K562 (cell line): ENCODE results near the gene ZNF319. TPM values are rescaled to one million over a fixed set of nuclear protein-coding genes. Genes with fewer than 3 reads are reported as not detected.

Experiments
- ARID1B ChIP-seq: fragments of 450-650 bp; IDR thresholded peaks from 2 replicates; pipeline ENCODE4 v1.6.1; 2016; ENCODE audit warnings: antibody characterized with exemption, mild to moderate bottlenecking, inconsistent platforms
- COPS2 ChIP-seq: fragments of 450-650 bp; conservative IDR thresholded peaks from 2 replicates; pipeline ENCODE4 v1.6.1; 2016; ENCODE audit warnings: mild to moderate bottlenecking, moderate library complexity
- ELF2 ChIP-seq: fragments of 250-450 bp; sonication (Bioruptor Pico); IDR thresholded peaks from 2 replicates; pipeline ENCODE4 v1.5.0; 2021; ENCODE audit warnings: mild to moderate bottlenecking
- GATAD2B ChIP-seq: fragments of 450-650 bp; IDR thresholded peaks from 2 replicates; pipeline ENCODE4 v1.6.1; 2017; ENCODE audit warnings: mild to moderate bottlenecking, borderline replicate concordance
- ILK ChIP-seq: fragments of 450-650 bp; IDR thresholded peaks from 2 replicates; pipeline ENCODE4 v1.6.1; 2016; ENCODE audit warnings: missing genetic modification characterization, low read depth, mild to moderate bottlenecking, missing compliant biosample characterization, moderate library complexity, borderline replicate concordance
- POLR2G ChIP-seq: fragments of 200-400 bp; formaldehyde crosslinking; IDR thresholded peaks from 2 replicates; pipeline ENCODE4 v1.6.1; 2017; ENCODE audit warnings: low read depth, mild to moderate bottlenecking, antibody characterized with exemption, low read length, moderate library complexity
- SP1 ChIP-seq: sonication (generic); formaldehyde crosslinking; IDR thresholded peaks from 2 replicates; pipeline ENCODE4 v1.8.1; 2022; ENCODE audit warnings: mild to moderate bottlenecking, missing genetic modification reagents
- TRIM24 ChIP-seq, 2 experiments: fragments of 450-650 bp; IDR thresholded peaks; 2 replicates each; pipeline ENCODE4 v1.6.1; 2016
- ZNF699 ChIP-seq: fragments of 250-450 bp; sonication (Bioruptor Pico); IDR thresholded peaks from 2 replicates; pipeline ENCODE4 v1.8.0; 2021; ENCODE audit warnings: mild to moderate bottlenecking, moderate library complexity; ENCODE audit not compliant: insufficient replicate concordance
- polyA plus RNA-seq, 8 experiments: library from polyadenylated mRNA; depleted of rRNA in 4 of 8; stranded (reverse) in 5 of 8; unstranded in 3 of 8; fragments of >200 nt; fragmentation: Nextera tagmentation in 2 of 8; fragmentation: Illumina TruSeq in 1 of 8; extraction: Ambion mirVana in 2 of 8; extraction: Trizol in 1 of 8; gene quantifications; 2 replicates each; pipeline versions ENCODE4 v1.2.1 to v1.2.3, GENCODE V29; 2011 to 2014; ENCODE audit warnings: inconsistent platforms in 1 of 8, missing spikeins in 1 of 8
- total RNA-seq, 7 experiments: library from RNA; depleted of rRNA in 6 of 7; stranded (reverse); fragments of >200 nt in 6 of 7; fragmentation: Illumina TruSeq in 2 of 7; extraction: Trizol in 2 of 7; gene quantifications; 2 replicates each; pipeline versions ENCODE4 v1.2.1 to v1.2.3, GENCODE V29; 2011 to 2021; ENCODE audit warnings: low replicate concordance in 1 of 7
- TF ChIP-seq, protein P1 (sequence below): fragments of 200-400 bp; formaldehyde crosslinking; IDR thresholded peaks from 2 replicates; pipeline ENCODE4 v1.6.1; 2017; ENCODE audit warnings: mild to moderate bottlenecking, low read depth, low read length, moderate library complexity
- TF ChIP-seq, protein P2 (sequence below): IDR thresholded peaks from 2 replicates; pipeline ENCODE4 v1.6.1; 2012; ENCODE audit warnings: low read depth, low read length, improper control_type of control experiment, borderline replicate concordance
- TF ChIP-seq, protein P3 (sequence below), 3 experiments: fragments of 200-800 bp in 1 of 3; fragments of 250-450 bp in 1 of 3; fragments of 450-650 bp in 1 of 3; sonication (Bioruptor Pico) in 1 of 3; sonication (Bioruptor generic) in 1 of 3; formaldehyde crosslinking in 1 of 3; IDR thresholded peaks; 2 replicates each; pipeline versions ENCODE4 v1.6.1 to v1.8.0; 2016 to 2022; ENCODE audit warnings: mild to moderate bottlenecking in 2 of 3, missing genetic modification characterization in 2 of 3, missing compliant biosample characterization in 1 of 3, moderate library complexity in 1 of 3
- TF ChIP-seq, protein P4 (sequence below): IDR thresholded peaks from 3 replicates; pipeline ENCODE4 v1.6.1; 2011; ENCODE audit warnings: borderline replicate concordance, mild to moderate bottlenecking; ENCODE audit not compliant: insufficient read length, insufficient read depth

ZNF319 gene
- total and polyA plus RNA-seq, 9 of the 15 experiments (the other 6 are each of a cell fraction or from before 2014, with no cell fraction given): 0.20 to 5.7 (median 1.4) TPM

DNA sequence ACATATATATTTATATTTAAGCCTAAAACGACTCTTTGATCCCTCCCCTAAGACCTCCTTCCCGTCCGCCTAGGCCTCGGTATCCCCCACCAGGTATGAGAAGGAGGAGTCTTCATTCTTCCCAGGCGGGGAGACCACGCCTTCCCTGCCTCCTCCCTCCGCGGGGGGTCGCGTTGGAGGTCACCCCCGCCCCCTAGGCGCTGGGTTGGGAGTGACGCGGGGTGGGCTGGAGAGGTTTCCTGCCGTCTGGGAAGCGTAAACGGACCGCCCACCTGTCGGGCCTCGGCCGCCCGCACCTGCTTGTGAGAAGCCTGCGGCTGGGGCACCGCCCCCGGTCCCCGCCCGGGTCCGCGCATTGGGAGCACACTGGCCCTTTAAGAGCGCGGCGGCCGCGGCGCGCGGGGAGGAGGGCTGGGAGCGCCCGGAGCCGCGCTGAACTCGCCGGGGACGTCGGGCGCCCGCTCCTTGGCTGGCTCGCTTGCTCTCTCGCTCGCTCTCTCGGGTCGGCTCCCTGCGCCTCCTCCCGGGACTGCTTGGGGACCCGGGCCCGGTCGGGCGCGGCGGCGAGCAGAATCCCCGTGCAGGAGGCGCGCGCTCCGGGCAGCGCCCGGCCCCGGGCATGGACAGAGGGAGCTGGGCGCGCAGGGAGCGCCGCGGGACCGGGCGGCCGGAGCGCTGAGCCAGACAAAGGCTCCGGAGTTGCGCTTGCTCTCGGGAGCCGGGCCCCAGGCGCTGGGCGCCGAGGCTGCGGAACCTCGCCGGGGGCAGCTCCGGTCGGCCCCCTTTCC, 25.1 kb upstream of the ZNF319 start, which contains the start of gene MMP15 (continued):
- TF ChIP-seq, protein P1, sequence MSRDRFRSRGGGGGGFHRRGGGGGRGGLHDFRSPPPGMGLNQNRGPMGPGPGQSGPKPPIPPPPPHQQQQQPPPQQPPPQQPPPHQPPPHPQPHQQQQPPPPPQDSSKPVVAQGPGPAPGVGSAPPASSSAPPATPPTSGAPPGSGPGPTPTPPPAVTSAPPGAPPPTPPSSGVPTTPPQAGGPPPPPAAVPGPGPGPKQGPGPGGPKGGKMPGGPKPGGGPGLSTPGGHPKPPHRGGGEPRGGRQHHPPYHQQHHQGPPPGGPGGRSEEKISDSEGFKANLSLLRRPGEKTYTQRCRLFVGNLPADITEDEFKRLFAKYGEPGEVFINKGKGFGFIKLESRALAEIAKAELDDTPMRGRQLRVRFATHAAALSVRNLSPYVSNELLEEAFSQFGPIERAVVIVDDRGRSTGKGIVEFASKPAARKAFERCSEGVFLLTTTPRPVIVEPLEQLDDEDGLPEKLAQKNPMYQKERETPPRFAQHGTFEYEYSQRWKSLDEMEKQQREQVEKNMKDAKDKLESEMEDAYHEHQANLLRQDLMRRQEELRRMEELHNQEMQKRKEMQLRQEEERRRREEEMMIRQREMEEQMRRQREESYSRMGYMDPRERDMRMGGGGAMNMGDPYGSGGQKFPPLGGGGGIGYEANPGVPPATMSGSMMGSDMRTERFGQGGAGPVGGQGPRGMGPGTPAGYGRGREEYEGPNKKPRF: no peak
- TF ChIP-seq GATAD2B: no peak
- no peak for TF ChIP-seq ARID1B
- TF ChIP-seq, protein P2, sequence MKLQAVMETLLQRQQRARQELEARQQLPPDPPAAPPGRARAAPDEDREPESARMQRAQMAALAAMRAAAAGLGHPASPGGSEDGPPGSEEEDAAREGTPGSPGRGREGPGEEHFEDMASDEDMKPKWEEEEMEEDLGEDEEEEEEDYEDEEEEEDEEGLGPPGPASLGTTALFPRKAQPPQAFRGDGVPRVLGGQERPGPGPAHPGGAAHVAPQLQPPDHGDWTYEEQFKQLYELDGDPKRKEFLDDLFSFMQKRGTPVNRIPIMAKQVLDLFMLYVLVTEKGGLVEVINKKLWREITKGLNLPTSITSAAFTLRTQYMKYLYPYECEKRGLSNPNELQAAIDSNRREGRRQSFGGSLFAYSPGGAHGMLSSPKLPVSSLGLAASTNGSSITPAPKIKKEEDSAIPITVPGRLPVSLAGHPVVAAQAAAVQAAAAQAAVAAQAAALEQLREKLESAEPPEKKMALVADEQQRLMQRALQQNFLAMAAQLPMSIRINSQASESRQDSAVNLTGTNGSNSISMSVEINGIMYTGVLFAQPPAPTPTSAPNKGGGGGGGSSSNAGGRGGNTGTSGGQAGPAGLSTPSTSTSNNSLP: no peak
- TF ChIP-seq ILK (tag): no peak
- TF ChIP-seq TRIM24 (IDR thresholded peaks at IDR 0.05): peak in 1 of 2 experiments; percentile 34; a peak in 1 of 4 replicates
- TF ChIP-seq COPS2: no peak
- TF ChIP-seq, protein P3, sequence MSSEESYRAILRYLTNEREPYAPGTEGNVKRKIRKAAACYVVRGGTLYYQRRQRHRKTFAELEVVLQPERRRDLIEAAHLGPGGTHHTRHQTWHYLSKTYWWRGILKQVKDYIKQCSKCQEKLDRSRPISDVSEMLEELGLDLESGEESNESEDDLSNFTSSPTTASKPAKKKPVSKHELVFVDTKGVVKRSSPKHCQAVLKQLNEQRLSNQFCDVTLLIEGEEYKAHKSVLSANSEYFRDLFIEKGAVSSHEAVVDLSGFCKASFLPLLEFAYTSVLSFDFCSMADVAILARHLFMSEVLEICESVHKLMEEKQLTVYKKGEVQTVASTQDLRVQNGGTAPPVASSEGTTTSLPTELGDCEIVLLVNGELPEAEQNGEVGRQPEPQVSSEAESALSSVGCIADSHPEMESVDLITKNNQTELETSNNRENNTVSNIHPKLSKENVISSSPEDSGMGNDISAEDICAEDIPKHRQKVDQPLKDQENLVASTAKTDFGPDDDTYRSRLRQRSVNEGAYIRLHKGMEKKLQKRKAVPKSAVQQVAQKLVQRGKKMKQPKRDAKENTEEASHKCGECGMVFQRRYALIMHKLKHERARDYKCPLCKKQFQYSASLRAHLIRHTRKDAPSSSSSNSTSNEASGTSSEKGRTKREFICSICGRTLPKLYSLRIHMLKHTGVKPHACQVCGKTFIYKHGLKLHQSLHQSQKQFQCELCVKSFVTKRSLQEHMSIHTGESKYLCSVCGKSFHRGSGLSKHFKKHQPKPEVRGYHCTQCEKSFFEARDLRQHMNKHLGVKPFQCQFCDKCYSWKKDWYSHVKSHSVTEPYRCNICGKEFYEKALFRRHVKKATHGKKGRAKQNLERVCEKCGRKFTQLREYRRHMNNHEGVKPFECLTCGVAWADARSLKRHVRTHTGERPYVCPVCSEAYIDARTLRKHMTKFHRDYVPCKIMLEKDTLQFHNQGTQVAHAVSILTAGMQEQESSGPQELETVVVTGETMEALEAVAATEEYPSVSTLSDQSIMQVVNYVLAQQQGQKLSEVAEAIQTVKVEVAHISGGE (CRISPR knock-in tag; IDR thresholded peaks at IDR 0.05): peak in 1 of 3 experiments; percentile 49; a peak in 1 of 6 replicates
- TF ChIP-seq ZNF699 (CRISPR knock-in tag): no peak
- no peak for TF ChIP-seq ELF2 (CRISPR knock-in tag)
- peak; percentile 13; the same call in 1 of the 2 replicates for TF ChIP-seq SP1 (CRISPR knock-in tag)
- TF ChIP-seq, protein P4, sequence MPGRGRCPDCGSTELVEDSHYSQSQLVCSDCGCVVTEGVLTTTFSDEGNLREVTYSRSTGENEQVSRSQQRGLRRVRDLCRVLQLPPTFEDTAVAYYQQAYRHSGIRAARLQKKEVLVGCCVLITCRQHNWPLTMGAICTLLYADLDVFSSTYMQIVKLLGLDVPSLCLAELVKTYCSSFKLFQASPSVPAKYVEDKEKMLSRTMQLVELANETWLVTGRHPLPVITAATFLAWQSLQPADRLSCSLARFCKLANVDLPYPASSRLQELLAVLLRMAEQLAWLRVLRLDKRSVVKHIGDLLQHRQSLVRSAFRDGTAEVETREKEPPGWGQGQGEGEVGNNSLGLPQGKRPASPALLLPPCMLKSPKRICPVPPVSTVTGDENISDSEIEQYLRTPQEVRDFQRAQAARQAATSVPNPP: no peak
- peak; percentile 63 for TF ChIP-seq POLR2G
